SK-N-SH treated with all-trans-retinoic acid at 6 μM for 48 hours (cell line): Measurements from ENCODE around the gene TMEM163.
"Not testable (repeated sequence)": the region's sequence is repeated elsewhere in the genome, so short reads cannot be mapped to it uniquely, and the experiment has no call there.

Source experiments
- ATAC-seq: fragments of 200-7000 bp; cut with Tn5 transposase; 3 replicates; pipeline ENCODE4 v1.9.1; 2020; ENCODE audit warnings: mild to moderate bottlenecking, moderate library complexity
- ARNTL ChIP-seq: fragments of 450-650 bp; formaldehyde crosslinking; IDR thresholded peaks from 2 replicates; pipeline ENCODE4 v1.5.0; 2020; ENCODE audit warnings: low read depth, mild to moderate bottlenecking, moderate library complexity, borderline replicate concordance
- BACH2 ChIP-seq: fragments of 250-450 bp; sonication (Bioruptor Pico); IDR thresholded peaks from 2 replicates; pipeline ENCODE4 v1.9.0; 2021; ENCODE audit warnings: mild to moderate bottlenecking, borderline replicate concordance
- CREB5 ChIP-seq: fragments of 250-450 bp; sonication (Bioruptor Pico); IDR thresholded peaks from 2 replicates; pipeline ENCODE4 v1.5.1; 2020; ENCODE audit warnings: low read depth, mild to moderate bottlenecking, moderate library complexity
- CSDC2 ChIP-seq: fragments of 250-450 bp; sonication (Bioruptor Pico); IDR thresholded peaks from 2 replicates; pipeline ENCODE4 v1.5.0; 2020; ENCODE audit warnings: mild to moderate bottlenecking, moderate library complexity
- CSRNP3 ChIP-seq: fragments of 250-450 bp; sonication (Bioruptor Pico); IDR thresholded peaks from 2 replicates; pipeline ENCODE4 v1.5.1; 2021; ENCODE audit warnings: mild to moderate bottlenecking, moderate library complexity
- ESRRG ChIP-seq: fragments of 250-450 bp; sonication (Bioruptor Pico); IDR thresholded peaks from 2 replicates; pipeline ENCODE4 v1.6.1; 2021; ENCODE audit warnings: mild to moderate bottlenecking
- GLIS3 ChIP-seq: fragments of 250-450 bp; sonication (Bioruptor Pico); IDR thresholded peaks from 2 replicates; pipeline ENCODE4 v1.5.0; 2020; ENCODE audit warnings: mild to moderate bottlenecking, moderate library complexity
- ISL1 ChIP-seq: fragments of 250-450 bp; sonication (Bioruptor Pico); IDR thresholded peaks from 2 replicates; pipeline ENCODE4 v2.1.2; 2022; ENCODE audit warnings: mild to moderate bottlenecking, moderate library complexity
- POU6F1 ChIP-seq: fragments of 250-450 bp; sonication (Bioruptor Pico); IDR thresholded peaks from 2 replicates; pipeline ENCODE4 v1.8.0; 2021; ENCODE audit warnings: low read depth, mild to moderate bottlenecking, moderate library complexity, borderline replicate concordance
- RARB ChIP-seq: fragments of 250-450 bp; sonication (Bioruptor Pico); IDR thresholded peaks from 2 replicates; pipeline ENCODE4 v1.8.0; 2021; ENCODE audit warnings: mild to moderate bottlenecking, moderate library complexity
- SNAI2 ChIP-seq: fragments of 250-450 bp; sonication (Bioruptor Pico); IDR thresholded peaks from 2 replicates; pipeline ENCODE4 v1.5.0; 2020; ENCODE audit warnings: mild to moderate bottlenecking, moderate library complexity
- TCF4 ChIP-seq: fragments of 250-450 bp; sonication (Bioruptor Pico); IDR thresholded peaks from 2 replicates; pipeline ENCODE4 v1.8.0; 2021; ENCODE audit warnings: mild to moderate bottlenecking, moderate library complexity, borderline replicate concordance
- TOX ChIP-seq: fragments of 250-450 bp; sonication (Bioruptor Pico); IDR thresholded peaks from 2 replicates; pipeline ENCODE4 v1.8.0; 2021; ENCODE audit warnings: mild to moderate bottlenecking, moderate library complexity, borderline replicate concordance
- TSHZ2 ChIP-seq: fragments of 250-450 bp; sonication (Bioruptor Pico); IDR thresholded peaks from 2 replicates; pipeline ENCODE4 v1.5.0; 2020; ENCODE audit warnings: mild to moderate bottlenecking, moderate library complexity
- ZC3H10 ChIP-seq: fragments of 250-450 bp; sonication (Bioruptor Pico); IDR thresholded peaks from 2 replicates; pipeline ENCODE4 v1.5.1; 2021; ENCODE audit warnings: mild to moderate bottlenecking, moderate library complexity
- ZFP3 ChIP-seq: fragments of 250-450 bp; sonication (Bioruptor Pico); IDR thresholded peaks from 2 replicates; pipeline ENCODE4 v1.5.0; 2020; ENCODE audit warnings: mild to moderate bottlenecking, moderate library complexity
- ZNF565 ChIP-seq: fragments of 450-650 bp; formaldehyde crosslinking; conservative IDR thresholded peaks from 2 replicates; pipeline ENCODE4 v1.5.0; 2020; ENCODE audit warnings: low read depth, mild to moderate bottlenecking, moderate library complexity
- ZNF70 ChIP-seq: fragments of 450-650 bp; formaldehyde crosslinking; IDR thresholded peaks from 2 replicates; pipeline ENCODE4 v1.5.0; 2020; ENCODE audit warnings: mild to moderate bottlenecking, moderate library complexity
- ZNF8 ChIP-seq: fragments of 450-650 bp; formaldehyde crosslinking; IDR thresholded peaks from 2 replicates; pipeline ENCODE4 v1.5.0; 2020; ENCODE audit warnings: mild to moderate bottlenecking, moderate library complexity

Gene TMEM163

GRCh38 chr2:134512734-134513464 is 205.9 kb downstream of the TMEM163 start:
- no peak for TF ChIP-seq POU6F1 (CRISPR knock-in tag)
- TF ChIP-seq ZNF70 (CRISPR knock-in tag), result no peak
- no peak for TF ChIP-seq ISL1 (CRISPR knock-in tag)
- TF ChIP-seq CSDC2 (CRISPR knock-in tag), result no peak
- TF ChIP-seq TOX (CRISPR knock-in tag), result no peak
- TF ChIP-seq, all 23 proteins: peak for 0

GRCh38 chr2:134508391-134508790 is 210.4 kb downstream of the TMEM163 start:
- TF ChIP-seq RARB (no peak), ZFP3 (no peak), CREB5 (no peak), CSDC2 (CRISPR knock-in tag) (no peak), CSRNP3 (CRISPR knock-in tag) (no peak), ESRRG (CRISPR knock-in tag) (no peak), ZNF70 (CRISPR knock-in tag) (no peak), TOX (CRISPR knock-in tag) (no peak), ZNF8 (no peak), BACH2 (CRISPR knock-in tag) (no peak), GLIS3 (no peak), ZNF565 (CRISPR knock-in tag) (no peak), ARNTL (no peak), TCF4 (CRISPR knock-in tag) (no peak)
- ATAC-seq, result no peak

More at GRCh38 chr2:134512734-134513464, 205.9 kb downstream of the TMEM163 start:
- ATAC-seq, result no peak

GRCh38 chr2:134507697-134508096 is 211.1 kb downstream of the TMEM163 start:
- TF ChIP-seq ZFP3 (no peak), ZC3H10 (CRISPR knock-in tag) (no peak), BACH2 (CRISPR knock-in tag) (no peak), ESRRG (CRISPR knock-in tag) (no peak), POU6F1 (CRISPR knock-in tag) (no peak), GLIS3 (no peak), ARNTL (no peak), RARB (no peak), CSDC2 (CRISPR knock-in tag) (no peak), ZNF70 (CRISPR knock-in tag) (no peak), TSHZ2 (CRISPR knock-in tag) (no peak), SNAI2 (CRISPR knock-in tag) (no peak)
- no peak for ATAC-seq

GRCh38 chr2:134507159-134507558 is 211.6 kb downstream of the TMEM163 start:
- not testable (repeated sequence) for ATAC-seq
